ENCODE data around the gene PPAT. TPM values are rescaled to one million over a fixed set of nuclear protein-coding genes. Genes with fewer than 3 reads are reported as not detected.

Gene PPAT
- total RNA-seq, 2 donors from 2014 or later: 7.0 to 12.2 TPM

DNA sequence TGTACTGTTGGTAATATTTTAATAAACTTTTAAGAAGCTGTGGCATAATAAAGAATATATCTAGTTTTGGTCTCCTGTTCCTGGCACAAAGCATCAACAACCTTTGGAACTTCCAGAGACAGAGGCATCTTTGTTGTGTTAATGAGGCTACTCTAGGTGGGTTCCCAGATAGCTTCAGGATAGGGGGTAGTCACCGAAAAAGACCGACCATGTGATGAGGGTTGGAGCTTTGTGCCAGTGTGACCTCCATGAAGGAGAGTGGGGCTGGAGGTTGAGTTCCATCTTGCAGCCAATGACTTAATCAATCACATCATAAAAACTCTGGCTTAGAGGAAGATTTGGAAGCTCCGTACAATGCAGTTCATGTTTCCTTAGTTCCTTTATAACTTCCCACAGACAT, 9.9 kb downstream of the PPAT start:
- H3K36me3 ChIP-seq: no peaks in the 10 kb centered on the region
- no peak for DNase-seq (ENCODE audit: low spot score)
- no peak overlapping the region for H3K4me3 ChIP-seq
- no peak overlapping the region for H3K27ac ChIP-seq
- H3K27me3 ChIP-seq (replicated peaks; ENCODE audit: insufficient read depth): no peaks in the 10 kb centered on the region
- no peak for TF ChIP-seq POLR2AphosphoS5 (IDR thresholded peaks at IDR 0.05)
- TF ChIP-seq CTCF (IDR thresholded peaks at IDR 0.05): no peak
- no peak for TF ChIP-seq POLR2A (IDR thresholded peaks at IDR 0.05)
- 90% methylated on average over 3 of the region's 3 CpGs for WGBS
- no peaks in the 10 kb centered on the region for H3K9me3 ChIP-seq
- intact Hi-C loops (cut with DNase I): loop anchor here (10.0 kb wide), 1 partner anchor 409 kb away; no protein-coding TSS in a partner anchor
- no peaks in the 10 kb centered on the region for H3K4me1 ChIP-seq (replicated peaks)

DNA sequence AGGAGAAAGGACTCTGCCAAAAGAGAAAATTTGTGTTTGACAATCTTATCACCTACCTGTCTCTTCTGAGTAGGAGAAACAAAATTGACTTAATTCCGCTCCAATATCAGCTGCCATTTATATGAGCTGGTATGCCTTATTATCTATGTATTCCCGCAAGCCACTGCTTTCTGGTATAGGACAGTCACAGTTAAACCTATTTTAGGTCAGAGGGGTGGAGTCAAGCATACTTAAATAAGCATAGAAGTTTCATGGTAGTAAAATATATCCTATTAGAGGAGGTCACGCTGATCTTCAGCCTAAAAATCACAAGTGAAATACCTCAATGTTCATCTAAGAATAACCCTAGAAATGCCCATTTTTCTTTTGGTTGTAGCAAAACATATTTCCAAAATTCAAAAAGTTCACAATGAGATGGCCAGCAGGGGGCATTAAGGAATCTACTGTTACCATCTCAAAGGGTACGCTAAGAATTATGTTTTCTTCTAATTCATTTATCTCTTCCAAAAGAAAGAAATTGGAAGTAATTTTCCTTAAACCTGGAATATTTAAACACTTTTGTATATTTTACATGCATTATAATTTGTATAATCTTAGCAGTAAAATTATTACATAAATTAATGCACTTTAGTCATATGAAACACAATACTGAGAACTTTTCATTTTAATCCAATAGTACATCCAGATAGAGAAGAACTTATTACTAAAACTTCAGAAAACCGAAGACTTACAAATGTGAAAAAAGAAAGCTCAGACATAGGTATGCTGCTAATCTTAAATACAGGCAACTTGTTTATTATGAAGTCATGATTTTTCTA, 10.5 kb downstream of the PPAT start:
- WGBS: 61% methylated on average over 5 of the region's 5 CpGs
- H3K27me3 ChIP-seq (replicated peaks; ENCODE audit: insufficient read depth): no peaks in the 10 kb centered on the region
- intact Hi-C loops (cut with DNase I): loop anchor here (10.0 kb wide), 1 partner anchor 410 kb away; no protein-coding TSS in a partner anchor
- no peak overlapping the region for H3K4me3 ChIP-seq
- no peaks in the 10 kb centered on the region for H3K4me1 ChIP-seq (replicated peaks)
- H3K36me3 ChIP-seq: no peaks in the 10 kb centered on the region
- no peaks in the 10 kb centered on the region for H3K9me3 ChIP-seq
- H3K27ac ChIP-seq: no peak overlapping the region
- DNase-seq (ENCODE audit: low spot score): peak; percentile 32
- TF ChIP-seq POLR2A (IDR thresholded peaks at IDR 0.05): no peak
- no peak for TF ChIP-seq POLR2AphosphoS5 (IDR thresholded peaks at IDR 0.05)
- TF ChIP-seq CTCF (IDR thresholded peaks at IDR 0.05): peak in 3 of 4 experiments; percentile 64 to 68 (median 64)

GRCh38 chr4:56424176-56424575, 11.2 kb downstream of the PPAT start:
- no peak for TF ChIP-seq POLR2AphosphoS5 (IDR thresholded peaks at IDR 0.05)
- no peak for TF ChIP-seq CTCF (IDR thresholded peaks at IDR 0.05)
- TF ChIP-seq POLR2A (IDR thresholded peaks at IDR 0.05): no peak
- WGBS: 91% methylated on average over 5 of the region's 5 CpGs
- Histone ChIP-seq H3K4me1 (replicated peaks) (no peaks in the 10 kb centered on the region), H3K4me3 (no peak overlapping the region), H3K36me3 (no peaks in the 10 kb centered on the region), H3K27ac (no peak overlapping the region), H3K9me3 (no peaks in the 10 kb centered on the region), H3K27me3 (replicated peaks; ENCODE audit: insufficient read depth) (no peaks in the 10 kb centered on the region)
- DNase-seq (ENCODE audit: low spot score): no peak
- intact Hi-C loops (cut with DNase I): loop anchor here (10.0 kb wide), 1 partner anchor 411 kb away; no protein-coding TSS in a partner anchor

- 92% methylated on average over 3 of the region's 3 CpGs for WGBS
- no peak for DNase-seq (ENCODE audit: low spot score)
- TF ChIP-seq POLR2AphosphoS5 (IDR thresholded peaks at IDR 0.05) (no peak), CTCF (IDR thresholded peaks at IDR 0.05) (no peak), POLR2A (IDR thresholded peaks at IDR 0.05) (no peak)
- Histone ChIP-seq H3K27me3 (replicated peaks; ENCODE audit: insufficient read depth) (no peaks in the 10 kb centered on the region), H3K9me3 (no peaks in the 10 kb centered on the region), H3K4me3 (no peak overlapping the region), H3K4me1 (replicated peaks) (no peaks in the 10 kb centered on the region), H3K27ac (no peak overlapping the region), H3K36me3 (no peaks in the 10 kb centered on the region)
- intact Hi-C loops (cut with DNase I): no loop called here
These were observed 18.0 kb downstream of the PPAT start for GRCh38 chr4:56417396-56417795.

GRCh38 chr4:56416349-56416748, 19.1 kb downstream of the PPAT start:
- no peaks in the 10 kb centered on the region for H3K4me1 ChIP-seq (replicated peaks)
- 78% methylated on average over 3 of the region's 3 CpGs for WGBS
- no peak for DNase-seq (ENCODE audit: low spot score)
- H3K27ac ChIP-seq: no peak overlapping the region
- TF ChIP-seq POLR2AphosphoS5 (IDR thresholded peaks at IDR 0.05) (no peak), POLR2A (IDR thresholded peaks at IDR 0.05) (no peak), CTCF (IDR thresholded peaks at IDR 0.05) (no peak)
- intact Hi-C loops (cut with DNase I): no loop called here
- H3K9me3 ChIP-seq: no peaks in the 10 kb centered on the region
- no peak overlapping the region for H3K4me3 ChIP-seq
- no peaks in the 10 kb centered on the region for H3K36me3 ChIP-seq
- H3K27me3 ChIP-seq (replicated peaks; ENCODE audit: insufficient read depth): no peaks in the 10 kb centered on the region

All from prostate gland (tissue), 2 donors.